Measurements from ENCODE around the gene CREB3L2.
"Not testable (repeated sequence)": the region's sequence is repeated elsewhere in the genome, so short reads cannot be mapped to it uniquely, and the experiment has no call there.

The CREB3L2 gene

DNA sequence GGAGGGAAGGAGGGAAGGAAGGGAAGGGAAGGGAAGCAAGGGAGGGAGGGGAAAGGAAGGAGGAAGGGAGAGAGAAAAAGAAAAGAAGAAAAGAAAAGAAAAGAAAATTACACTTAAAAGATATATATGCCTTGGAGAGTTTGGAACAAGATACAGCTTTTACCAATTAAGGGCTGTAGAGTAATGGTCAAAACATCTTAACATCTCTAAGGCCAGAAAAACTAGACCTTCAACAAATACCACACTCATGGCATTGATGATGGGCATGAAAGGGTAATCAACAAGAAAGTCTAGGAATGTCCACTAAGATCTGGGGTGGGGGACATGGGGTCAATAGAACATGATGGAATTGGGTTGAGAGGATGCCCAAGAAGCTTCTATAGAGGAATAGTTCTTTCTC is 74.5 kb downstream of the CREB3L2 start:
- H3K9ac ChIP-seq (ENCODE audit: low read depth, low read length): no peak overlapping the region
- H3K4me1 ChIP-seq (ENCODE audit: insufficient read depth, low read length): no peaks in the 10 kb centered on the region
- H3K9me3 ChIP-seq (ENCODE audit: control insufficient read depth, insufficient read depth, low read length): no peaks in the 10 kb centered on the region
- peaks cover 6% of the 10 kb centered on the region; the same call in 1 of the 2 replicates for H3K36me3 ChIP-seq (ENCODE audit: insufficient read depth, low read length)

DNA sequence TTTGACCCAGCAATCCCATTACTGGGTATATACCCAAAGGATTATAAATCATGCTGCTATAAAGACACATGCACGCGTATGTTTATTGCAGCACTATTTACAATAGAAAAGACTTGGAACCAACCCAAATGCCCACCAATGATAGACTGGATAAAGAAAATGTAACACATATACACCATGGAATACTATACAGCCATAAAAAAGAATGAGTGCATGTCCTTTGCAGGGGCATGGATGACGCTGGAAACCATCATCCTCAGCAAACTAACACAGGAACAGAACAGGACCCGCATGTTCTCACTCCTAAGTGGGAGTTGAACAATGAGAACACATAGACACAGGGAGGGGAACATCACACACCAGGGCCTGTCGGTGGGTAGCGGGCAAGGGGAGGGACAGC is 75.7 kb downstream of the CREB3L2 start:
- not testable (repeated sequence) for H3K9me3 ChIP-seq (ENCODE audit: control insufficient read depth, insufficient read depth, low read length); H3K36me3 ChIP-seq (ENCODE audit: insufficient read depth, low read length); H3K4me1 ChIP-seq (ENCODE audit: insufficient read depth, low read length); H3K9ac ChIP-seq (ENCODE audit: low read depth, low read length)

DNA sequence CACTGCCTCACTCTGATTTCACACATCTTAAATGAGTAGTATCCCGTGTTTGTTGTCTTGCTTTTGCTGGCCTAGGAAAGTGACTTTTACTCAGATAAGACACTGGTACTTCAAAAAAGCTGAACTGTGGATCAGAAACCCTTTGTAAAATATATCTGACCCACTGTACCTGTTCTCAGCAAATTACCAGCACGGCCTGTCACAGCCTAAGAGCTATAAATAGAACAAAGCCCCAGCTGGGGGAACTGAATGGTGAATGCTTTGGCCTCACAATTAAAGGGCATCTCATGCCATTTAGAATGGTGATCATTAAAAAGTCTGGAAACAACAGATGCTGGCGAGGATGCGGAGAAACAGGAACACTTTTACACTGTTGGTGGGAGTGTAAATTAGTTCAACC is 76.1 kb downstream of the CREB3L2 start:
- H3K9ac ChIP-seq (ENCODE audit: low read depth, low read length): no peak overlapping the region
- peaks cover 6% of the 10 kb centered on the region; the same call in 1 of the 2 replicates for H3K36me3 ChIP-seq (ENCODE audit: insufficient read depth, low read length)
- peaks cover 7% of the 10 kb centered on the region; the same call in 1 of the 2 replicates for H3K4me1 ChIP-seq (ENCODE audit: insufficient read depth, low read length)
- no peaks in the 10 kb centered on the region for H3K9me3 ChIP-seq (ENCODE audit: control insufficient read depth, insufficient read depth, low read length)

DNA sequence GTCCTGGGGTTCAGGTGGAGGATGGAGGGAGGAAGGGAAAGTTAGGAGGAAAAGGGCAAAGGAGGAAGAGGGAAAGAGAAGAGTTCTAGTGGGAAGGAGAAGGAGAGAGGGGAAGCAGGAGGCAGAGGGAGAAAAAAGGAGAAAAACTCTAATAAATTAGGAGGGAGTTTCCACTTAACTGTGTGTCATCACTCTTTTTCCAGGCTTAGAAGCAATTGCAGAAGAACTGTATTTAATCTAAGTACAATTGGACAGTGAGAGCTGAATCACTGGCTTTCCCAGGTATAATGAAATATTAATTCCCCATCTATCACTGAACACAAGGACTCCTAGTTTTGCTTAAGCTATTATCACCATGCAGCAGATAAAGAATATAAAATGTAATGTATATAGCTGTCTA is 76.8 kb downstream of the CREB3L2 start:
- no peaks in the 10 kb centered on the region for H3K9me3 ChIP-seq (ENCODE audit: control insufficient read depth, insufficient read depth, low read length)
- peaks cover 7% of the 10 kb centered on the region; the same call in 1 of the 2 replicates for H3K4me1 ChIP-seq (ENCODE audit: insufficient read depth, low read length)
- H3K36me3 ChIP-seq (ENCODE audit: insufficient read depth, low read length): peaks cover 6% of the 10 kb centered on the region; the same call in 1 of the 2 replicates
- H3K9ac ChIP-seq (ENCODE audit: low read depth, low read length): no peak overlapping the region

DNA sequence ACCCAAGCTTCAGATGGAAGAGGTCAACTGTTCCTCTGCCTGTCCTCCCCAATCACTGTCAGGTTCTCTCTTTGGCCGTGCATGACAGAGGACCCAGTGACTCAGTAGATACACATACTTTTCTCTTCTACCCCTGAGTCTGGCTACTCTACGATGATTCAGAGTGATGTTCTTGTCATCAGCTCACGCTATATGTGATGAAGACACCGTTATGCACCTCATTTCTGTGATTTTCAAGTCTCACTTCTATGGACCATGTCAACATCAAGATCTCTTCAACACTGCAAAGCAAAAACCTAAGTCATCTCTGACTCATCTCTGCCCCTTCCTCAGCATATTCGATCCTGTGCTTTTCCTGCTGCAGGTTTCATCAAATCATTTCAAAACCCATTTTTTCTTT is 78.5 kb downstream of the CREB3L2 start:
- Histone ChIP-seq H3K4me1 (ENCODE audit: insufficient read depth, low read length) (peaks cover 10% of the 10 kb centered on the region; the same call in 1 of the 2 replicates), H3K36me3 (ENCODE audit: insufficient read depth, low read length) (peaks cover 6% of the 10 kb centered on the region; the same call in 1 of the 2 replicates), H3K9ac (ENCODE audit: low read depth, low read length) (no peak overlapping the region), H3K9me3 (ENCODE audit: control insufficient read depth, insufficient read depth, low read length) (no peaks in the 10 kb centered on the region)

DNA sequence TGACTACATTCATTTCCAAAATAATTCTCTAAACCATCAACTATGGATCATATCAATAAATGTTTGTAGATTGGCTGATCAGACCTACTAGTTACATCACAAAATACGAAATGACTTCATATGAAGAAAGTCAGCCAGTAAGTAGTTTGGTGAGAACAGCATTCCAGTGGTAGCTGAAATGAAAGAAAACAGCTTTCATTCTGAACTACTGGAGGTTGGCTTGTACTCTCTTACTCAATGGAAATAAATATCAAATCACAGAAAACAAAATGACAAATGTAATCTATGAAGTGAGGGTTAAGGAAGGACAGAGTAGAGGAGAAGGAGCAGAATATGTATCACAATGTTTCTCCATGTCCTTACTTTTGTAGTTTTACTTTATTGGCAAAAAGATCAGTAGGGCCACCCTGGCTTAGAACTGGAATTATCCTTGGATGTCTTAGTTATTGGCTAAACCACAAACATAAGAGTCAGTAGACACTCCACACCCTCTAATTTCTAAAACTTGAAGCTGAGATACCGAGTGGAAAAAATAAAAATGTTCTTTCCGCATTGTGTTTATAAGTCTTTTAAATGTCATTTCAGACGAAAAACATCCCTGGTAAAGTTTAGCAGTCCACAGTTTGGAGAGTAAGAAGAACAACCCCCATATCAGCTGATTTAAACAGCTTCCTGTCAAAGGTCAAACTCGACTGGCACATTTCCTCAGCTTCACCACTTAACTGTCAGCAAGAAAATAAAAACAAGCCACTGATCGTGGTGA is 81.1 kb downstream of the CREB3L2 start:
- Histone ChIP-seq H3K36me3 (ENCODE audit: insufficient read depth, low read length) (peaks cover 6% of the 10 kb centered on the region; the same call in 1 of the 2 replicates), H3K9me3 (ENCODE audit: control insufficient read depth, insufficient read depth, low read length) (no peaks in the 10 kb centered on the region), H3K4me1 (ENCODE audit: insufficient read depth, low read length) (peaks cover 10% of the 10 kb centered on the region; the same call in 1 of the 2 replicates), H3K9ac (ENCODE audit: low read depth, low read length) (no peak overlapping the region)

DNA sequence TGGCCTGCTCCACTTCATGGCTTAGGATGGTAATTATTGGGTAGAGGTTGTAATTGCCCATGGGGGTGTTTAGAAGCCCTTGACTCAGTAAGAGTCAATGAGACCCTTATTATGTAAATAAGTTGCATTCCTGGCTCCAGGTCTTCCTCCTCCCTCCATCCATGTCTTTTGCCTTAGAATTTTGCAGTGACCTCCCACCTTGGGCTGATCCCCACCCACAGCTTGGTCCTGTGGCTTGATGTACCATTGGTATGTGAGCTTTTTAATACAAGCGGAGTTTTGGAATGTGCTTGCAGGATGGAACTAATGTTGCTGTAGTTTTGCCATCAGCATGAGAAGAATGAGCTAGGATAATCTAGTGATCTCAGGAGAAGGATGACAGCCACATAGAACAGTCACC is 81.9 kb downstream of the CREB3L2 start:
- no peaks in the 10 kb centered on the region for H3K9me3 ChIP-seq (ENCODE audit: control insufficient read depth, insufficient read depth, low read length)
- peaks cover 10% of the 10 kb centered on the region; the same call in 1 of the 2 replicates for H3K4me1 ChIP-seq (ENCODE audit: insufficient read depth, low read length)
- H3K36me3 ChIP-seq (ENCODE audit: insufficient read depth, low read length): peaks cover 6% of the 10 kb centered on the region; the same call in 1 of the 2 replicates
- no peak overlapping the region for H3K9ac ChIP-seq (ENCODE audit: low read depth, low read length)

- no peak overlapping the region for H3K9ac ChIP-seq (ENCODE audit: low read depth, low read length)
- H3K4me1 ChIP-seq (ENCODE audit: insufficient read depth, low read length): peaks cover 10% of the 10 kb centered on the region; the same call in 1 of the 2 replicates
- no peaks in the 10 kb centered on the region for H3K9me3 ChIP-seq (ENCODE audit: control insufficient read depth, insufficient read depth, low read length)
- peaks cover 4% of the 10 kb centered on the region; the same call in 1 of the 2 replicates for H3K36me3 ChIP-seq (ENCODE audit: insufficient read depth, low read length)
Measured at GRCh38 chr7:137916980-137917645, 84.8 kb downstream of the CREB3L2 start.

DNA sequence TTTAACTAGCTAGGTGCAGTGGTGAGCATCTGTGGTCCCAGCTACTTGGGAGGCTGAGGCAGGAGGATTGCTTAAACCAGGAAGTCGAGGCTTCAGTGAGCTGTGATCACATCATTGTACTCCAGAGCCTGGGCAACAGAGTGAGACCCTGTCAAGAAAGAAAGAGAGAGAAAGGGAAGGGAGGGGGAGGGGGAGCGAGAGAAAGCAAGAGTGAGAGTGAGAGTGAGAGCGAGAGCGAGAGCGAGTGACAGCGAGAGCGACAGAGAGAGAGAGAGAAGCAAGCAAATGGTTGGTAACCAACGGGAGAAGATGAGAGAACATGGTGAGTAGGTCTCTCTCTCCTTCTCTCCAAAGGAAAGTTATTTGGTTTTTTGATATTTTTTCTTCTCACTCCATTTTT is 85.3 kb downstream of the CREB3L2 start:
- peaks cover 10% of the 10 kb centered on the region; the same call in 1 of the 2 replicates for H3K4me1 ChIP-seq (ENCODE audit: insufficient read depth, low read length)
- no peaks in the 10 kb centered on the region for H3K9me3 ChIP-seq (ENCODE audit: control insufficient read depth, insufficient read depth, low read length)
- peaks cover 4% of the 10 kb centered on the region; the same call in 1 of the 2 replicates for H3K36me3 ChIP-seq (ENCODE audit: insufficient read depth, low read length)
- no peak overlapping the region for H3K9ac ChIP-seq (ENCODE audit: low read depth, low read length)

- Histone ChIP-seq H3K36me3 (ENCODE audit: insufficient read depth, low read length) (peaks cover 11% of the 10 kb centered on the region), H3K4me1 (ENCODE audit: insufficient read depth, low read length) (0 out of 2 replicates have a peak, but pooled peaks cover 3% of the 10 kb centered on the region), H3K9ac (ENCODE audit: low read depth, low read length) (no peak overlapping the region), H3K9me3 (ENCODE audit: control insufficient read depth, insufficient read depth, low read length) (no peaks in the 10 kb centered on the region)
Measured at GRCh38 chr7:137915266-137915665, 86.6 kb downstream of the CREB3L2 start.

DNA sequence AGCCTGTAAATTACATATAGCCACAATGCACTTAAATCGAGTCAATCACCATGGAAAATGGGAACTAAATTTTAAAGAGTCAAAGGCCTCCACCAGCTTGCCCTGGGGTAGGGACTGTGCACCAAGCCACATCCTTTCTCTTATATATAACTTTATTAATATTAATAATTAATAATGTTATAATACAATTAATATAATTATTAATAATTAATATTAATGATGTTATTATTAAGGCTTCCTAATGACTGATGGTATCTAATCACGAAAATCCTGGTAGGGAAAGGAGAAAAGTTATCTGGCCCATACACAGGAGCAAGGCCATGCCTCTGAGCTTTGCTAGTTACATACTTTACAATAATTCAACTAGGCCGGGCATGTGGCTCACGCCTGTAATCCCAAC is 87.9 kb downstream of the CREB3L2 start:
- Histone ChIP-seq H3K9me3 (ENCODE audit: control insufficient read depth, insufficient read depth, low read length) (no peaks in the 10 kb centered on the region), H3K36me3 (ENCODE audit: insufficient read depth, low read length) (peaks cover 15% of the 10 kb centered on the region), H3K4me1 (ENCODE audit: insufficient read depth, low read length) (no peaks in the 10 kb centered on the region), H3K9ac (ENCODE audit: low read depth, low read length) (no peak overlapping the region)

DNA sequence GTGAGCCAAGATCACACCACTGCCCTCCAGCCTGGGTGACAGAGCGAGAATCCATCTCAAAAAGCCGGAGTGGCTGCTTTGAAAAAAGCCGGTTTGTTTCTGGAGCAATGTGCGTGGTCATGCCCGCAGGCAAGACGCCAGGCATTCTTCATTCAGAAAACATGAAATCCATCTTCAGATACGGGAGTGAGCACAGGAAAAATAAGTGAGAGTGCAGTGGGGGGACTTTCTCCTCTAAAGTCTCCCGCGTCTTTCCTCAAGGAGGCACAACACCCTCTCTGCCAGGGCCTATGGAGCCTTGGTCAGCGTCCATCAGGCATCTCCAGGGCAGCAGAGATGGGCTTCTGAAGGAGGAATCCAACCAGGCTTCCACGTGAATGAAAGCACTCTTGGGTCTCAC is 92.8 kb downstream of the CREB3L2 start:
- no peak overlapping the region for H3K9ac ChIP-seq (ENCODE audit: low read depth, low read length)
- peaks cover 36% of the 10 kb centered on the region for H3K36me3 ChIP-seq (ENCODE audit: insufficient read depth, low read length)
- H3K4me1 ChIP-seq (ENCODE audit: insufficient read depth, low read length): no peaks in the 10 kb centered on the region
- 0 out of 2 replicates have a peak, but pooled peaks cover 5% of the 10 kb centered on the region for H3K9me3 ChIP-seq (ENCODE audit: control insufficient read depth, insufficient read depth, low read length)

DNA sequence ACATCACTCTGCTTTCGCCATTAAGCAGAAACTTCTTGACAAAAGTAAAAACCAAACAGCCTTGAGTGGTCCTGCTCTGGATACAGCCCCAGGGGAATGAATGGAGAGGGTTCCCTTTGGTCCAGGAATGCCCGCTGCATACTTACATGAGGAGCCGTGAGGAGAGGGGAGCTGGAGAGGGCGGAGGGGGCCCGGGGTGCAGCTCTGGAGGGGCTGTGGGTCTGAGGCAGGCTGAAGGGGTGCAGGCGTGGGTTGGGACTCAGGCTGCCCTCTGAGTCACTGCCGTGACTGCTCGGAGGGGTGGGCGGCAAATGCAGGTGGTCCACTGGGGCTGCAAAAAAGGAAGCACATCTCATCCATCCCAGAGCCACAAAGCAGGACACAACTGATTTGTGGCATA is 93.8 kb downstream of the CREB3L2 start:
- H3K36me3 ChIP-seq (ENCODE audit: insufficient read depth, low read length): peaks cover 42% of the 10 kb centered on the region
- no peak overlapping the region for H3K9ac ChIP-seq (ENCODE audit: low read depth, low read length)
- no peaks in the 10 kb centered on the region for H3K4me1 ChIP-seq (ENCODE audit: insufficient read depth, low read length)
- H3K9me3 ChIP-seq (ENCODE audit: control insufficient read depth, insufficient read depth, low read length): 0 out of 2 replicates have a peak, but pooled peaks cover 5% of the 10 kb centered on the region

- not testable (repeated sequence) for H3K9ac ChIP-seq (ENCODE audit: low read depth, low read length); H3K9me3 ChIP-seq (ENCODE audit: control insufficient read depth, insufficient read depth, low read length); H3K4me1 ChIP-seq (ENCODE audit: insufficient read depth, low read length)
- H3K36me3 ChIP-seq (ENCODE audit: insufficient read depth, low read length): peaks cover 39% of the 10 kb centered on the region
Measured at GRCh38 chr7:137906636-137907035, 95.2 kb downstream of the CREB3L2 start.

GRCh38 chr7:137904833-137905232 is 97.1 kb downstream of the CREB3L2 start:
- peaks cover 4% of the 10 kb centered on the region for H3K4me1 ChIP-seq (ENCODE audit: insufficient read depth, low read length)
- H3K9me3 ChIP-seq (ENCODE audit: control insufficient read depth, insufficient read depth, low read length): 0 out of 2 replicates have a peak, but pooled peaks cover 5% of the 10 kb centered on the region
- no peak overlapping the region for H3K9ac ChIP-seq (ENCODE audit: low read depth, low read length)
- H3K36me3 ChIP-seq (ENCODE audit: insufficient read depth, low read length): peaks cover 40% of the 10 kb centered on the region
